HepG2 (cell line): Measurements from ENCODE around the gene ZNF563. TPM values are rescaled to one million over a fixed set of nuclear protein-coding genes. Genes with fewer than 3 reads are reported as not detected.

Experiments
- ARID2 ChIP-seq: sonication (generic); formaldehyde crosslinking; IDR thresholded peaks from 2 replicates; pipeline ENCODE4 v1.8.1; 2022; ENCODE audit warnings: mild to moderate bottlenecking, missing genetic modification reagents, borderline replicate concordance
- ATF4 ChIP-seq, 2 experiments: fragments of 450-650 bp in 1 of 2; sonication (generic) in 1 of 2; formaldehyde crosslinking; IDR thresholded peaks; 2 replicates each; pipeline versions ENCODE4 v1.5.0 to v1.8.0; 2020 to 2022; ENCODE audit warnings: mild to moderate bottlenecking in 1 of 2, missing genetic modification reagents in 1 of 2
- HMG20A ChIP-seq: IDR thresholded peaks from 2 replicates; pipeline ENCODE4 v1.6.1; 2016; ENCODE audit warnings: borderline replicate concordance
- HNF1B ChIP-seq: sonication (generic); formaldehyde crosslinking; IDR thresholded peaks from 2 replicates; pipeline ENCODE4 v1.5.1; 2020; ENCODE audit warnings: mild to moderate bottlenecking, moderate library complexity, missing genetic modification reagents
- HOXA7 ChIP-seq: sonication (generic); formaldehyde crosslinking; IDR thresholded peaks from 2 replicates; pipeline ENCODE4 v1.8.1; 2022; ENCODE audit warnings: mild to moderate bottlenecking, missing genetic modification reagents, moderate library complexity
- KLF13 ChIP-seq: sonication (generic); formaldehyde crosslinking; IDR thresholded peaks from 2 replicates; pipeline ENCODE4 v1.4.0; 2020; ENCODE audit warnings: mild to moderate bottlenecking, missing genetic modification reagents
- KMT2B ChIP-seq: IDR thresholded peaks from 2 replicates; pipeline ENCODE4 v1.6.1; 2016; ENCODE audit warnings: missing genetic modification reagents, missing compliant biosample characterization
- NAIF1 ChIP-seq: sonication (generic); formaldehyde crosslinking; IDR thresholded peaks from 2 replicates; pipeline ENCODE4 v1.5.0; 2020; ENCODE audit warnings: mild to moderate bottlenecking, missing genetic modification reagents, borderline replicate concordance
- PRDM10 ChIP-seq: sonication (generic); formaldehyde crosslinking; IDR thresholded peaks from 2 replicates; pipeline ENCODE4 v1.4.0; 2020; ENCODE audit warnings: low read depth, missing genetic modification reagents
- SAFB2 ChIP-seq: sonication (generic); formaldehyde crosslinking; IDR thresholded peaks from 2 replicates; pipeline ENCODE4 v1.5.1; 2020; ENCODE audit warnings: missing genetic modification reagents, low read depth, mild to moderate bottlenecking, borderline replicate concordance
- SIX4 ChIP-seq: sonication (generic); formaldehyde crosslinking; IDR thresholded peaks from 2 replicates; pipeline ENCODE4 v1.4.0; 2020; ENCODE audit warnings: missing genetic modification reagents
- SMAD3 ChIP-seq: sonication (generic); formaldehyde crosslinking; IDR thresholded peaks from 2 replicates; pipeline ENCODE4 v1.4.0; 2020; ENCODE audit warnings: missing genetic modification reagents
- STAG1 ChIP-seq: sonication (generic); formaldehyde crosslinking; IDR thresholded peaks from 2 replicates; pipeline ENCODE4 v1.4.0; 2020; ENCODE audit warnings: missing genetic modification reagents
- THAP11 ChIP-seq: IDR thresholded peaks from 2 replicates; pipeline ENCODE4 v1.6.1; 2016; ENCODE audit warnings: missing biosample characterization, missing genetic modification reagents
- ZKSCAN5 ChIP-seq: sonication (generic); formaldehyde crosslinking; IDR thresholded peaks from 2 replicates; pipeline ENCODE4 v1.5.1; 2020; ENCODE audit warnings: mild to moderate bottlenecking, missing genetic modification reagents
- ZNF12 ChIP-seq: sonication (generic); formaldehyde crosslinking; IDR thresholded peaks from 2 replicates; pipeline ENCODE4 v1.5.0; 2020; ENCODE audit warnings: missing genetic modification reagents
- ZNF274 ChIP-seq: sonication (generic); formaldehyde crosslinking; IDR thresholded peaks from 2 replicates; pipeline ENCODE4 v1.5.1; 2020; ENCODE audit warnings: mild to moderate bottlenecking, missing genetic modification reagents
- ZNF547 ChIP-seq: sonication (generic); formaldehyde crosslinking; IDR thresholded peaks from 2 replicates; pipeline ENCODE4 v1.5.1; 2020; ENCODE audit warnings: mild to moderate bottlenecking, missing genetic modification reagents
- ZNF674 ChIP-seq: sonication (generic); formaldehyde crosslinking; IDR thresholded peaks from 2 replicates; pipeline ENCODE4 v1.5.0; 2020; ENCODE audit warnings: low read depth, mild to moderate bottlenecking, missing genetic modification reagents
- ZNF703 ChIP-seq: sonication (generic); formaldehyde crosslinking; IDR thresholded peaks from 2 replicates; pipeline ENCODE4 v1.5.1; 2020; ENCODE audit warnings: missing genetic modification reagents, mild to moderate bottlenecking, moderate library complexity, borderline replicate concordance
- ZSCAN12 ChIP-seq: sonication (generic); formaldehyde crosslinking; IDR thresholded peaks from 2 replicates; pipeline ENCODE4 v1.9.0; 2021; ENCODE audit warnings: mild to moderate bottlenecking, missing genetic modification reagents
- ZSCAN5A ChIP-seq: sonication (generic); formaldehyde crosslinking; IDR thresholded peaks from 2 replicates; pipeline ENCODE4 v1.8.0; 2022; ENCODE audit warnings: mild to moderate bottlenecking, missing genetic modification reagents, borderline replicate concordance
- polyA plus RNA-seq, 8 experiments: library from polyadenylated mRNA; depleted of rRNA in 3 of 8; stranded (reverse) in 7 of 8; unstranded in 1 of 8; fragments of >200 nt; fragmentation: Illumina TruSeq in 4 of 8; extraction: Trizol in 4 of 8; gene quantifications; 2 replicates each; pipeline versions ENCODE4 v1.2.1 to v1.2.3, GENCODE V29; 2011 to 2016; ENCODE audit warnings: low read depth in 4 of 8, missing spikeins in 1 of 8, mixed read lengths in 1 of 8; ENCODE audit not compliant: insufficient read depth in 1 of 8
- total RNA-seq, 5 experiments: library from RNA; depleted of rRNA; stranded (reverse); fragments of >200 nt; fragmentation: Illumina TruSeq; extraction: Trizol; gene quantifications; 2 replicates each; pipeline ENCODE4 v1.2.3, GENCODE V29; 2016; ENCODE audit warnings: low read depth in 1 of 5

ZNF563 gene
- total and polyA plus RNA-seq, 2 of the 13 experiments (the other 11 are each of a cell fraction or from before 2014, with no cell fraction given), result 7.5 to 19.5 TPM

- TF ChIP-seq ZSCAN5A (no peak), HOXA7 (CRISPR knock-in tag) (no peak), ZKSCAN5 (CRISPR knock-in tag) (no peak), SIX4 (CRISPR knock-in tag) (peak; percentile 57), ATF4 (CRISPR knock-in tag; IDR thresholded peaks at IDR 0.05) (peak in 1 of 2 experiments; percentile 89; a peak in 2 of 4 replicates), THAP11 (peak; percentile 57; the same call in 1 of the 2 replicates), SMAD3 (CRISPR knock-in tag) (peak; percentile 61; the same call in 1 of the 2 replicates), PRDM10 (CRISPR knock-in tag) (peak; percentile 57; the same call in 1 of the 2 replicates), ZNF274 (no peak), KLF13 (CRISPR knock-in tag) (no peak), SAFB2 (CRISPR knock-in tag) (no peak), ZNF674 (CRISPR knock-in tag) (no peak), ZNF547 (CRISPR knock-in tag) (no peak), HMG20A (peak; percentile 70; the same call in 1 of the 2 replicates), STAG1 (CRISPR knock-in tag) (no peak), ZSCAN12 (CRISPR knock-in tag) (no peak), HNF1B (CRISPR knock-in tag) (0 out of 2 replicates have a peak, but pooled peaks have one; percentile 32), ZNF12 (CRISPR knock-in tag) (peak; percentile 37; the same call in 1 of the 2 replicates), KMT2B (CRISPR knock-in tag) (peak; percentile 56; the same call in 1 of the 2 replicates), ARID2 (CRISPR knock-in tag) (no peak), NAIF1 (CRISPR knock-in tag) (no peak; the same call in 1 of the 2 replicates), ZNF703 (no peak)
Measured at GRCh38 chr19:12331211-12331941, 2.1 kb downstream of the ZNF563 start (continued).
